ENCODE measurements around the gene SLC39A13. TPM values are rescaled to one million over a fixed set of nuclear protein-coding genes. Genes with fewer than 3 reads are reported as not detected.

SLC39A13 gene
- total RNA-seq: 26.3 and 31.0 TPM in 2 replicates

DNA sequence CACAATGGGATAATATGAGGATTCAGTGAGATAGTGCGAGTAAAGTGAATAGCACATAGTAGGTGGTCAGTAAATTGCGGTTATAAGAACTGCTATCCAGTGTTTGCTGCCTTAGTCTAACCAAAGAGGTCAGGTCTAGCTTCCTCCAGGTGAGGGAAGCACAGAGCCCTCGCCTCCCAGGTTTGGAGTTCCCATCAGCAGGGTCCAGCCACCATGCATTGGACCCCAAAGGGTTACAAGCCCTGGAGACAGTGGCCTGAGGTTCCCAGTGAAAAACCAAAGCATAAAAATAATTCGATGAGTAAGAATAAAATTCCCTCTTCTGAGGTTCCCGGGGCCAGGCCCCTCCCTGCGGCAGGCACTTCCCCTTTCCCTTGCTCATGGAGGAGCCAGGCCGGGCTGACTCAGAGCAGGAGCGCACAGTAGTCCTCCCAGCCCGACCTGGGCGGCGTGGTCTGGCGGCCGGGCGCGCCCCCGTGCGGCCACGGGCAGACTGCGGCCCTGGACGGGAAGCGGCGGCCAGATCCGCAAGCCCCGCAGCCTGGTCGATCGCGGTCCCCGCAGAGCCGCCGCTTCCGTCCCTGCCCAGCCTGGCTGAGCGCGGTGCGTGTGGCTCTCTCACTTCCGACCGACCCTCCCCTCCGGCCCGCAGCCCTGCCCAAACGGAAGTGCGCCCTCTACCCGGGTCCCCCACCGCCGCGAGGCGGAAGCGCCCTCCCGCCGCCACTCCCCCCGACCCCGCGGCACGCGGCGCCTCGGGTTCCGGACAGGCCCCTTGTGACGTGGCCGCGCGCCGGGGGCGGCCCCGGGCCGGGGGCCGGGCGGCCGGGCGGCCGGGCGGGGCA lies at the start of gene SLC39A13:
TSS of gene SLC39A13 (plus strand) at position 845 of the 845 bp plus-strand sequence. CDS start 1,505 bp downstream, outside the sequence.
- intact Hi-C loops (cut with micrococcal nuclease): loop anchor here (1.0 to 10.0 kb wide), 16 partner anchors 8 to 791 kb away; partner anchors contain the start of genes ACP2, ARHGAP1, ATG13 and CELF1

DNA sequence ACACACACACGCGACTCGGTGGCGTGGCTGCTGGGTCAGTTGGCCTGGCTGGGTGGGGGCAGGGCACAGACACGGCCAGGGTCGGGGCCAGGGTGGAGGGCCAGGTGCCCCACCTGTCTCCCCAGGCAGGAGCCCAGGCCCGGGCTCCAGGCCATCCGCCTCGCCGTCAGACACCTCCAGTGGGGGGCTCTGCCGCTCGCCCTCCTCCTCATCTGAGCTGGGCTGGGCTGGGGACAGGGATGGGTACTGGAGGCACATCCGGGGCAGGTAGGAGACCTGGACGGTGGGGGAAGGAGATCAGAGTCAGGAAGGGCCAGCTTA lies 49.7 kb upstream of the SLC39A13 start:
- intact Hi-C loops (cut with micrococcal nuclease): loop anchor here (10.0 kb wide), 1 partner anchor 474 kb away; no protein-coding TSS in a partner anchor

DNA sequence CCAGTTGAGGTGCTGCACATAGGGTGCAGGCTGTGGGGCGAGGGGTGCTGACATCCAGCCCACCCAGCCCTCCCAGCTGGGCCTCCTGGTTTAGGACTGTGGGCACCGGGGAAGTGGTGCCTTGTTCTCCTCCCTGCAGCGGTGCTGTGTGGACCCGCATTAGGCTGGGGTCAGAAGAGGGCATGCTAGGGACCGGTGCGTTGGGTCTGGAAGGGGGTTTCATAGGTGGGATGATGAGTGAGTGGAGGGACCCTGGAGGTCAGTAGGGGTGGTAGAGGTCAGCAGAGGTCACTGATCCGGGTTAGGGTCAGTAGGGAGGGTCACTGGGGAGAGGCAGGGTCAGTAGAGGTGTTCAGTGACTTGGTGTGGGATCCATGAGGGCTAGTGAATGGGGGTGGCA lies 49.2 kb upstream of the SLC39A13 start:
- intact Hi-C loops (cut with micrococcal nuclease): loop anchor here (10.0 kb wide), 1 partner anchor 474 kb away; no protein-coding TSS in a partner anchor

DNA sequence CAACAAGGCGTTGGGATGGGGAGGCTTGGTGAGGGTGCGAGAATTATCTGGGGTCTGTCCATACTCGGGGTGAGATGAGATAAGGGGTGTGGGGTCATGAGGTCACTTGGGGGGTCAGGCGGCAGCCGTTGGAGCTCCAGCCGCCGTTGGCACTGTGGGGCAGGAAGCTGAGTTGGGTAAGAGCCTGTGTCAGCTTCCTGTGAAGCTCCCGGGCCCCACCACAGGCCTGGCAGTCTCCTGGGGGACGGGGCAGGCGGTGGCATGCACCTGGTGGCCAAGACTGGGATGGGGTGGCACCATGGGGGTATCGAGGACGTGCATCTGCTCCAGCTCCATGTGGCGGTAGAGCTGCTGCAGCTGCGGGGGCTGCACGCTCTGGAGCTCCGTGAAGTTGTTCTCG lies 48.8 kb upstream of the SLC39A13 start:
- intact Hi-C loops (cut with micrococcal nuclease): loop anchor here (10.0 kb wide), 1 partner anchor 475 kb away; no protein-coding TSS in a partner anchor

DNA sequence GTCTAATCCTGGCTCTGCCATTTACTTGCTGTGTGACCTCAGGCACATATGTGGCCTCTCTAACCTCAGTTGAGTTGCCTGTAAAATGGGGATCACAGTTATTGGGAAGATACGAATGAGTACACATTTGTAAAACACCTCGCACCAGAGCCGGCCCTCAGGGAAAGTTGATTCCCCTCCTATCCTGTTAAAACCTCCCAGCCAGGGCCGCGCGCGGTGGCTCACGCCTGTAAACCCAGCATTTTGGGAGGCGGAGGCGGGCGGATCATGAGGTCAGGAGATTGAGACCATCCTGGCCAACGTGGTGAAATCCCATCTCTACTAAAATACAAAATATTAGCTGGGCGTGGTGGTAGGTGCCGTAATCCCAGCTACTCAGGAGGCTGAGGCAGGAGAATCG lies 48.0 kb upstream of the SLC39A13 start:
- intact Hi-C loops (cut with micrococcal nuclease): no loop called here

DNA sequence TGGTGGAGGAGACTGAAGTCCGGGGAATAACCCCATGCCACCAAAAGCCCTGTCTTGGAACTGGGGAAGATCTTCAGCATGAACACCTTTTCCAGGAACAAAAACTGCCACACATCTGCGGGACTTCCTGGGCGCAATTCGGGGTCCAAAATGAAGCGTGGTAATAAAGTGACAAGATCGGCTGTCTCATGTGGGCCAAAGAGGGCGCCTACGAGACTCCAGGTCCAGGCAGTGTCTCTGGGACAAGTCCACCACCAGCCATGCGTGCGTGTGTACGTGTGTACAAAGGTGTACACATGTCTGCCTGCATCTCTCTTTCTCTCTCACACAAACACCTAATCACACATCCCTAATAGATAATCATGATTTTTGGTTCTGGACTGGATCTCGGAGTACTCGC lies 47.0 kb upstream of the SLC39A13 start:
- intact Hi-C loops (cut with micrococcal nuclease): no loop called here

DNA sequence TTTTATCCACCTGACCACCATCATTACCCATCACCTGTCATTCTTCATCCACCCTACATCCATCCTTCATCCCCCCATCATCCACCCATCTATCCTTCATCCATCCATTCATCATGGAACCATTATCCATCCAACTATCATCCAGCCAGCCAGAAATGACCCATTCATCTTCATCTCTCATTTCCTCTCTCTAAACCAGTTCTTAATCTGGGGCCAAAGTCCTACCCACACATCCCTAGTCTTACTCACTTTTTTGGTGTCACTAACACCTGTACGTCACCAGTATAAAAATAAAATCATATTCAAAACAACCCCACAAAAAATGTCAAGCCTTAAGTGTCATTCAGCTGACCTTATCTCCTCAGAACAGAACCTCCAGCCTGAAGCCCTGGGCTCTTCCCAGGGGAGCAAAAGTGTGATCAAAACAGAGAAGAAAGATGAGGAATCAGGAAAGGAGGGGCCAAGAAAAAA lies 42.3 kb upstream of the SLC39A13 start:
- intact Hi-C loops (cut with micrococcal nuclease): no loop called here

DNA sequence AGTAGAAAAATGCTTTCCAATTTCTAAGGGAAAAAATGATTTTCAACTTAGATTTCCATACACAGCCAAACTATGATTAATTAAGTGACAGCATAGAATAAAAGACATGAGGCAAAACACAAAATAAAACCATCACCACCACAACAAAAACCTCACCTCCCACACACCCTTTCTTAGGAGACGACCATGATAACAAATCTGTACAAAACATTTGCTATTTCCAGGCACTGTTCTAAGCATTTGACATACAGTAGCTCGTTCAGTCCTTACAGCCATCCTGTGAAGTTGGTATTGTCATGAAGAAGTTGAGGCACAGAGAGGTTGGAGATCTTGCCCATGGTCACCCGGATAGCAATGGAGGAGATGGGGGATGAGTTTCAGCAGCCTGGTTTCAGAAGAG lies 38.7 kb upstream of the SLC39A13 start:
- intact Hi-C loops (cut with micrococcal nuclease): loop anchor here (5.0 kb wide), 1 partner anchor 248 kb away; no protein-coding TSS in a partner anchor

DNA sequence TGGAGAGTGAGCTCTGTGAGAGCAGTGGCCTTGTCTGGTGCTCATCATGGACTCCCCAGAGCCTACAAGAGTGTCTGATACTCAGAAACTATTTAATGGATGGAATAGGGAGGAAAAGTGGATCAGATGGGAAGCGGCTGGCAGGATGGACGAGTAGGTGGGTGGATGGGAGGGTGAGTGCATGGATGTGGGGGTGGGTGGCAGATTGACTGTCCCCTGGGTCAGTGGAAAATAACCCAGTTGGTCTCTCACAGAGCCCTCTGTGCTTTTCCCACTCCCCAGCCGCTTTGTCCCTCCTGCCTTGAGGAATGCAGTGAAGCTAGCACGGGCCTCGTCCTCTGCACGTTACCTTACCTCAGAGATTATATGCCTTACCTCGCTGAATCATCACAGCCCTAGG lies 36.0 kb upstream of the SLC39A13 start:
- intact Hi-C loops (cut with micrococcal nuclease): loop anchor here (5.0 kb wide), 1 partner anchor 245 kb away; no protein-coding TSS in a partner anchor

DNA sequence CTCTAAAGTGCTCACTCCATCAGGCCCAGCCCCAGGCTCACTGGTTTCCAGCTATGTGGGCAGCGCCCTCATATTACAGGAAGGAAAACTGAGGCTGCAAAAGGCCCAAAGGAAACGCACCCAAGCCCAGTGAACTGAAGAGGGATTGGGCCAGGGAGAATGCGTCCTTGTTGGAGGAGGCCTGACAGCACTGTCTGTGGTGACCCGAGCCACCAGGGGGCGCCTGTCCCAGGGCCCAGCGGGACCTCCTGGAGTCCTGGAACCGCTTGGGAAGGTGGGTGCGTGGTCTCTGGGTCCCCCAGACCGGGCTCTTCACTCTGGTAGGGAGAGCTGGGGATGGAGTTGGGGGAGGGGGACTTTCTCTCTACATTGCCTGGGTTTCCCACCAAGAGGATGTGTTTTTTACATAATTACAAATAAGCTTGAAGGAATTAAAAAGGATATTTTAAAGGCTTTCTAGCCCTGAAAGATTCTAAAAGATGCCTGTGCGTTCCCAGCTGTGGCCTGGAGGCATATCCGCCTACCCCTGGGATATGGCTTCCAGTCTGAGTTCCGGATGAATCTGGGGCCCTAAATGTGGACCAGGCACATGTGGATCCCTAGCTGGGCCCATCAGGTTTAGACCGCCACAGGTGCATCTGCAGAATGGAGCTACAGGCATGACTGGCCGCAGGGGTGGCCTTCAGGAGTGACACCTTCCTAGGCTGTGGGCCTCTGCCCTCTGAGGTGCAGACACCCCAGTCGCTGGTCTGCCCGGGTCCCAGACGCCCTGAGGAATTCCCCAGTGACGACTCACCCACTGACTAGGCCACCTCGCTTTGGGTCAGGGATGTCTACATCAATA lies 34.3 kb upstream of the SLC39A13 start:
- intact Hi-C loops (cut with micrococcal nuclease): loop anchor here (1.0 to 5.0 kb wide), 6 partner anchors 34 to 479 kb away; partner anchors contain the start of genes PSMC3 and SLC39A13

DNA sequence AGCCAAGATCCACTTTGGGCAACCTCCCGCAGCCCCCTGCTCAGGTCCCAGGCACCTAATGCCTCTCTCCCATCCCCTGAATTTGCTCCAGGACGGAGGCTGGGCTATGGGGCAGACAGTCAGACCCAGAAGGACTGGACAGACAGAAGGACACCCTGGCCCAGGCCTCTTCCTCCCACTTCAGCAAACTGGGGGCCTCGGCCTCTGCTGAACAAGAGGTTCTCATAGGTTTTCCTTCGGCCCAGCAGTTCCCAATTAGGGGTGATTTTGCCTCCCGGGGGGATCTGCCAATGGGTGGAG lies 33.7 kb upstream of the SLC39A13 start:
- intact Hi-C loops (cut with micrococcal nuclease): loop anchor here (1.0 to 5.0 kb wide), 6 partner anchors 34 to 479 kb away; partner anchors contain the start of genes PSMC3 and SLC39A13

DNA sequence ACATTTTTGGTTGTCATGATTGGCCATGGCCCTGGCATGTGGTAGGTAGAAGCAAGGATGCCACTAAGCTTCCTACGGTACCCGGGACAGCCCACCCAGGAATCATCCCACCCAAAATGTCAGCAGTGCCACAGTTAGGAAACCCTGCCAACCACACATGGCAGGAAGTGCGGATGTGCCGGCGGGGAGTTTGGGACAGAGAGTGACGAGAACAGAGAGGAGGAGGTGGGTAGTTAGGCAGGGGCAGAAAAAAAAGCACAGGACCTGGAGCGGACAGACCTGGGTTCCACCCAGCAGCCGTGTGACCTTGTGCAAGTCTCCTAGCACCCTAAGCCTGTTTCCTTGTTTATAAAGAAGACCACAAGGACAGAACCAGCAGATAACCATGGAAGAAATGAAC lies 33.4 kb upstream of the SLC39A13 start:
- intact Hi-C loops (cut with micrococcal nuclease): no loop called here

DNA sequence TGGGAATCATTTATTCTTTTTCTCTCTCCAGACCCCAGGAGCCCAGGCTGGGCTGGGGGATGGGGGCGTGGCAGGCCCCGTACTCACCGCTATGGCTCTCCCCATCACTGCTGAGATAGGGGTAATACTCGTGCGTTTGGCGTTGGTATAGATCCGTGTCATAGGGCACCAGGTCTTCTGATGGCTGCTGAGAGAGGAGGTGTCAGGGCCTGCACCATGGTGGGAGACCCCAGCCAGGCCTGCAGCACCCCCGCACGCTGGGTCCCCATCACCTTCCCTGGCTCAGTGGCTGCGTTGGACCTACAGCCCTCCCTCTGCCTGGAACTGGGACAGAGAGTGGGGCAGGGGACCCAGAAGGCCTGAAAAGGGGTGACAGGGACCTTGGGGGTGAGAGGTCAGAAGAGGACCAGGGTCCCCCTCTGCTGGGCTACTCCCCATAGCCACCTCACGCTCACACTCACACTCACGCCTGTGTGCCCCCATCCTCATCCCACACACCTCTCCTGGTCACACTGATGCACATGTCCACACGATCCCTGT lies 32.8 kb upstream of the SLC39A13 start:
- intact Hi-C loops (cut with micrococcal nuclease): no loop called here

DNA sequence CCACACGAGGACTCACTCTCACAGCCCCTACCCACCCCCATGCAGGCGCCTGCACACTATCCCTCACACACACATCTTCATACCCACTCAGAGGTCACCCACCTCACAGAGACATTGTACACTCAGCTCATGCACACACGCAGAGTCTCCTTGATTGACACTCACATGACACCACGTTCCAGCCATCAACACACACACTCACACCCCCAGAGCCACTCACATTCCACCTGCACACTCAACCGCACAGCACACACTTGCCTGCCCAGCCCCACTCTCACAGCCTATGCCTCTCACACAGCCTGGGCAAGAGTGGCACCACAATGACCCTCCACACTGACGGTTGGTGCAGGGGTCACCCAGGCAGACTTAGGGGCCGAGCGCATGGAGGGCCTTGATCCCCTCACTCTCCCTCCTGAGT lies 32.3 kb upstream of the SLC39A13 start:
- intact Hi-C loops (cut with micrococcal nuclease): no loop called here

DNA sequence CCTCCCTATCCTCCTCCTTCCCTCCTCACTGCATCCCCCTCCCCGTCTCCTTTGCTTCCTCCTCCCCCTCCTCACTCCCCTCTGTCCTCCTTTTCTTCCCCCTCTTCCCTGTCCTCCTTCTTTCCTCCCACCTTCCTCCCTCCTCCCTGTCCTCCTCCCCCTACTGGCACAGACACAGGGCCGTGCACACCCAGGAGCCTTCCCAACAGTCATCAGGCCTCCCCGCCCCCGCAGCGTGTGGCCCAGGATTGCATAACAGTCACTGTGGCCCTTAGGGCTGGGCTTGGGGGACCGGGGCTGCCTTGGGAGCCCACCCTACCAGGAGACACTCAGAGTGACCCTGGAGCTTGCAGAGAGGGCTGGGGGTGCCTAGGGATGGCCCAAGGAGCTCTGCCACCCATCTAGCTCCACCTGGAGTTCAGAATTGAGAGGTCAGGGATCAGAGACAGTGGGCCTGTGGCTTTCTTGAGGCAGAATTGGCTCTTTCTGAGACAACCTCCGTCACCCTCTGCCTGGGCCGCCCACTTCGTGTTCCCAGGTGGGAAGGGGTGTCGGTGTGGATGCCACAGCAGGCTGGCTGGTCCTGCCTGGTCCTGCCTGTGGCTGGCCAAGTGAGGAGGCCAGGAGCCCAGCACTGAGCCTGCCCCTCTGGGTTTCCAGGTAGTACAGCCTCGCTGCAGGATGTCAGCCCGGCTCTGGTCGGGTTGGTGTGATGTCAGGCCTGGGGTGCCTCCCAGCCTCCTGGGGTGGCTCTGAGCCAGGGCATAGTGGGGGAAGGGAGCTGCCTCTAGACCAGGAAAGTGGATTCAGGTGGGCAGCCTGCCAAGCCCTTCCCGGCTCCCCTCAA lies 31.6 kb upstream of the SLC39A13 start:
- intact Hi-C loops (cut with micrococcal nuclease): no loop called here

DNA sequence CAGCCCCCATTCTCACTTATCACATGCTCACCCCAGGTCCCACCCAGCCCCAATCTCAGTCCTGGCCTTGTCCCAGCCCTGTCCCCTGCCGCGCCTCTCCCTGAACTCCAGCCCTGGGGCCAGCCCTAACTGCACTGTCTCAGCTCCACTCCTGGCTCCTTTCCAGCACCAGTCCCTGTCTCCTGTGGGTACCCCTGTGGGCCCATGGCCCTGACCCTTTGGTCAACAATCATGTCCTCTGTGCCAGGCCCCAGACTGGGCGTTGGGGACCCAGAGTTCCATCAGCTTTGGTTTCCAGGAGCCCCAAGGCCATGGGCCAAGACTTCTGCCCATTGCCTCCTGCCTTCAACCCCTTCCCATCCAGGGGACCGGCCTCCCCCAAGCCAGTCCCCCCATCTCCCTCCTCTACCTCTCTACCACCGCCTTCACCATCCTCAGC lies 30.8 kb upstream of the SLC39A13 start:
- intact Hi-C loops (cut with micrococcal nuclease): no loop called here

DNA sequence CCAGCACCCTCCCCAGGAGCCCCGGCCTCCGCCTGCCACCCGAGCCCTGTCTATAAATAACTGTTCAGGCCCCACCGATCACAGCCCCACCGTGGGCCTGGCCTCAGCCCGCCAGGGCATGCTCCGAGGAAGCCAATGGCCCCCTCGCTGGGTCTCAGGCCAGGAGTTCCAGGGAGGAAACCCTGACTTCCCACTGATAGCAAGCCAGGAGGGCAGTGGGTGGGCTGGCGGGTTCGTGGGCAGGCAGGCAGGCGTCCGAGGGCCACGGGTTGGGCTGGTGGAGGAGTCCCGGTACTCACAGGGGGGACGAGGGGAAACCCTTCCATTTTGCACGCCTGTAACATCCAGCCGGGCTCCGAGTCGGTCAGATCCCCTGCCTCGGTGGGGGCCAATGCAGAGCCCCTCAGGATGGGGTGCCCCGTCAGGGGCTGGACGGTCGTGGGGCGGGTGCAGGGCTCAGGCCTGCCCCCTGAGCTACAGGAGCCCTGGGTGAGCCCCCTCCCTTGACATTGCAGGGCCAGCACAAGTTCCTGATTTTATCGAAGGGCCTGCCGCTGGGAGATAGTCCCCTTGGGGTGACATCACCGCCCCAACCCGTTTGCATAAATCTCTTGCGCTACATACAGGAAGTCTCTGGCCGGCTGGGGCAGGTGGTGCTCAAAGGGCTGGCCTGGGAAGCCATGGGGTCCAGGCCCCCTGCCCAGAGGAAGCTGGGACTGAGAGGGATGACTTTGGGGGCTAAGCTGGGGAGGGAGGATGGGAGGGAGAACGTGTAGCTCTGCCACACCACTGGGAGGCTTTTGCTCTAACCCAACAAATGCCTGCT lies 30.2 kb upstream of the SLC39A13 start, which contains the start of gene SPI1:
TSS of gene SPI1 (minus strand) at position 538 of the 826 bp plus-strand sequence. CDS start at position 344, 194 bp downstream.
- intact Hi-C loops (cut with micrococcal nuclease): no loop called here

DNA sequence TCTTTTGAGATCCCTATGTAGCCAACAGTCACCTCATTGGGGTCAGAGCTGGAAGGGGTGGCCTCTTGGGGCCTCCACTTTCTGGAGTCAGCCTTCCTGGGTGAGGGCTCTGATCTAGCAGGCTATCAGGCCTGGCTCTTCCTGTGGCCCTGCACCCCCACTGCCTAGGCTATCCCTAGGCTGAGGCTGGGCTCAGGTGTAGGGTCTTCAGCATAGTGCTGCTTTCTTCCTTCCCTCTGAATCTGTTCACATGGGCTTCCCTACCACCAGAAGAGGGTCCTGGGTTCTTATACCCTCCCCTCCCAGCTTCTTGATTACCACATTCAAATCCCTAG lies 29.6 kb upstream of the SLC39A13 start:
- intact Hi-C loops (cut with micrococcal nuclease): no loop called here

DNA sequence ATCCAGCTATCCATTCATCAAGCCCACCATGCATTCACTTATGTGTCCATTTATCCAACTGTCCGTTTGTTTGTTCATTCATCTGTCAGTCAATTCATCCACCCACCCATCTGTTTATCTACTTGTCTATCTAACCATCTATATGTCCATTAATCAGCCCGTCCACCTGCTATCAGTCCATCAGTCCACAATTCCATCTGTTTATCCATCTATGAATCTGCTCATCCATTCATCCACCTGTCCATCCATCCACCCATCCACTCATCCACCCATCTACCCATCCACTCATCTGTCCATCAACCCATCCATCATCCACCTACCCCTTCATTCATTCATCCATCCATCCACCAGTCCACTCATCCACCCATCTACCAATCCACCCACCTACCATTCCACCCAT lies 29.1 kb upstream of the SLC39A13 start:
- intact Hi-C loops (cut with micrococcal nuclease): no loop called here

DNA sequence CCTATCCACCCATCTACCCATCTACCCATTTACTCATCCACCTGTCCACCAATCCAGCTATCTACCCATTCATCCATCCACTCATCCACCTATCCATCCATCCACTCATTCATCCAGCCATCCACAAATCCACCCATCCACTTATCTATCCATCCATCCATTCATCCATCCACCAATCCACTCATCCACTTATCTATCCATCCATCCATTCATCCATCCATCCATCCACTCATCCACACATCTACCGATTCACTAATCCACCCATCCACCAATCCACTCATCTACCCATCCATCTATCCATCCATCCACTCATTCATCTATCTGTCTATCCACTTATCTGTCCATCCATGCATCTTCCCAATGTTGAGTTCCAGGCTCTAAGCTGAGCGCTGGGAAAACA lies 28.3 kb upstream of the SLC39A13 start:
- intact Hi-C loops (cut with micrococcal nuclease): no loop called here

Measured in T-helper 1 cell treated with Interleukin-12 subunit alpha and Interleukin-12 subunit beta and Interleukin-4 antibody, amounts not matched to agents 30 ng/mL and 1 ng/mL, for 36 hours (primary cell).